ENCODE data around the gene IQCN. TPM values are rescaled to one million over a fixed set of nuclear protein-coding genes. Genes with fewer than 3 reads are reported as not detected.
A peak's percentile ranks its signal among the peaks of the same experiment; 100 is the strongest.

IQCN gene
- total RNA-seq, 4 donors from 2014 or later = 4.8 to 49.7 (median 17.5) TPM

- intact Hi-C loops (cut with DNase I; ENCODE audit: low total_unique reads) = no loop called here
- peak overlapping the region; percentile 6 to 51 (median 22) for H3K4me3 ChIP-seq
- TF ChIP-seq EP300 (IDR thresholded peaks at IDR 0.05; ENCODE audit: low read depth) = no peak
- no peak for TF ChIP-seq CTCF (IDR thresholded peaks at IDR 0.05)
- TF ChIP-seq POLR2A (IDR thresholded peaks at IDR 0.05) = no peak
- TF ChIP-seq POLR2AphosphoS5 (IDR thresholded peaks at IDR 0.05) = no peak
- H3K27me3 ChIP-seq = peaks cover 74% of the 10 kb centered on the region
- no peaks in the 10 kb centered on the region for H3K36me3 ChIP-seq
- H3K9me3 ChIP-seq = no peaks in the 10 kb centered on the region
- in situ Hi-C loops (cut with MboI; ENCODE audit: low pct_ligation_motif_present in 1 of 4, low pct_unique_long_range_greater_than_20kb in 1 of 4, low sequenced_read_pairs in 3 of 4) = loop anchor here in 1 of 4 donors (25.0 kb wide), 1 partner anchor 113 kb away; the partner anchor contains the start of gene PGPEP1
- 3% methylated on average over 58 of the region's 81 CpGs; no CpG with 5 or more reads in 1 of the 2 donors for WGBS, 2 donors (ENCODE audit: low coverage in 1 of 2)
- H3K4me1 ChIP-seq = peaks cover 7 to 30% (median 16%) of the 10 kb centered on the region in 4 donors
- peak overlapping the region in 3 of 4 donors; percentile 12 to 62 (median 33) for H3K27ac ChIP-seq
- peak; percentile 98 for DNase-seq
These were observed 49.5 kb downstream of the IQCN start for GRCh38 chr19:18224525-18225354.

DNA sequence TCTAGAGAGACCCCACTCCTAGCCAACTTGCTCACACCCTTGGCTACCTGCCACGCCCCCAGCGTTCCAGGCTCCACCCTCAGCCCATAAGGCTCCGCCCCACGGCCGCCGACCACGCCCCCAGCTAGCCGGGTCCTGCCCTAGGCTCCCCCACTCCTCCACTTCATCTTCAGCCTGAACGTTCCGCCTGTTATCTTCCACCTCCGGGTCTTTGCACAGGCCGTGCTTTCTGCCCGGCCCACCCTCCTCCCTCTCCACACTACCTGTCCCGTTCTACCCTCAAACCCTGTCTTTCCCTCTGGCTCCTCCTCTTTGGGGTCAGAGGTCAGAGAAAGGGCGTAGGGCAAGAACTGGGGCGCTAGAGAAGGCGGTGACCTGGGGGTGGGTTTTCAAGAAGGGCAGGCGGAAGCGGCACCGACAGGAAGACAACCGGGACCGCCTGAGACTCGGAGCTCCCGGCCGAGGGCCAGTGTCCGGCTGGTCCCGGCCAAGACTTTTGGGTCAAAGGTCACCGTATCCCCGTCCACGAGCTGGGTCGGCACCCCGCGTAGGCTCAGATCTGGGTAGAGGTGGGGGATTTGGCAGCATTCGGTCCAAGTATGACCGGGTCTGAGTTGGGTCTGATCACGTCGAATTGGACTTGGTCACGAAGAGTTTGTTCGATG lies 50.3 kb downstream of the IQCN start:
- peaks cover 7 to 30% (median 16%) of the 10 kb centered on the region in 4 donors for H3K4me1 ChIP-seq
- H3K27me3 ChIP-seq = peaks cover 69% of the 10 kb centered on the region
- H3K9me3 ChIP-seq = no peaks in the 10 kb centered on the region
- H3K27ac ChIP-seq = peak overlapping the region in 2 of 4 donors; percentile 33 to 34
- in situ Hi-C loops (cut with MboI; ENCODE audit: low pct_ligation_motif_present in 1 of 4, low pct_unique_long_range_greater_than_20kb in 1 of 4, low sequenced_read_pairs in 3 of 4) = loop anchor here in 1 of 4 donors (25.0 kb wide), 1 partner anchor 113 kb away; the partner anchor contains the start of gene PGPEP1
- TF ChIP-seq CTCF (IDR thresholded peaks at IDR 0.05) = no peak
- no peak for TF ChIP-seq POLR2A (IDR thresholded peaks at IDR 0.05)
- no peak for TF ChIP-seq POLR2AphosphoS5 (IDR thresholded peaks at IDR 0.05)
- no peak for TF ChIP-seq EP300 (IDR thresholded peaks at IDR 0.05; ENCODE audit: low read depth)
- intact Hi-C loops (cut with DNase I; ENCODE audit: low total_unique reads) = no loop called here
- WGBS, 2 donors (ENCODE audit: low coverage in 1 of 2) = 9 to 21% methylated on average over 8 to 32 of the region's 39 CpGs
- peak overlapping the region in 3 of 4 donors; percentile 15 to 51 (median 30) for H3K4me3 ChIP-seq
- H3K36me3 ChIP-seq = no peaks in the 10 kb centered on the region
- peak; percentile 49 for DNase-seq

GRCh38 chr19:18221815-18222725 lies 52.2 kb downstream of the IQCN start:
- intact Hi-C loops (cut with DNase I; ENCODE audit: low total_unique reads) (no loop called here), in situ Hi-C loops (cut with MboI; ENCODE audit: low pct_ligation_motif_present in 1 of 4, low pct_unique_long_range_greater_than_20kb in 1 of 4, low sequenced_read_pairs in 3 of 4) (loop anchor here in 1 of 4 donors (25.0 kb wide), 1 partner anchor 115 kb away; the partner anchor contains the start of gene PGPEP1)
- H3K27me3 ChIP-seq = peaks cover 51% of the 10 kb centered on the region
- H3K9me3 ChIP-seq = no peaks in the 10 kb centered on the region
- DNase-seq = no peak
- WGBS, 2 donors (ENCODE audit: low coverage in 1 of 2) = 53 to 85% methylated on average over 2 to 25 of the region's 25 CpGs
- H3K36me3 ChIP-seq = no peaks in the 10 kb centered on the region
- H3K27ac ChIP-seq = no peak overlapping the region
- TF ChIP-seq CTCF (IDR thresholded peaks at IDR 0.05) = no peak
- TF ChIP-seq POLR2AphosphoS5 (IDR thresholded peaks at IDR 0.05) = no peak
- no peak for TF ChIP-seq POLR2A (IDR thresholded peaks at IDR 0.05)
- TF ChIP-seq EP300 (IDR thresholded peaks at IDR 0.05; ENCODE audit: low read depth) = no peak
- H3K4me1 ChIP-seq = peaks cover 7 to 30% (median 16%) of the 10 kb centered on the region in 4 donors
- no peak overlapping the region for H3K4me3 ChIP-seq

Data from transverse colon (tissue), 4 donors.